ENCODE measurements around the gene SEMA6C.

GRCh38 chr1:151158751-151159251 lies 12.4 kb upstream of the SEMA6C start:
- TF ChIP-seq CTCF (conservative IDR thresholded peaks at IDR 0.05 in 1 of 2, IDR thresholded peaks at IDR 0.05 in 1 of 2; ENCODE audit: low read depth in 1 of 2, low read length in 2 of 2) (no peak), EZH2 (IDR thresholded peaks at IDR 0.05; ENCODE audit: low read length, missing control alignments) (no peak)

All from fibroblast of lung (primary cell).